CD4-positive, alpha-beta T cell treated with Interleukin-17A for 4 hours (primary cell): ENCODE results near the gene ENDOU.

Source experiments
- DNase-seq: peaks from one replicate; pipeline ENCODE4 v3.0.0-alpha.2; 2020; ENCODE audit warnings: mixed read lengths

The ENDOU gene

DNA sequence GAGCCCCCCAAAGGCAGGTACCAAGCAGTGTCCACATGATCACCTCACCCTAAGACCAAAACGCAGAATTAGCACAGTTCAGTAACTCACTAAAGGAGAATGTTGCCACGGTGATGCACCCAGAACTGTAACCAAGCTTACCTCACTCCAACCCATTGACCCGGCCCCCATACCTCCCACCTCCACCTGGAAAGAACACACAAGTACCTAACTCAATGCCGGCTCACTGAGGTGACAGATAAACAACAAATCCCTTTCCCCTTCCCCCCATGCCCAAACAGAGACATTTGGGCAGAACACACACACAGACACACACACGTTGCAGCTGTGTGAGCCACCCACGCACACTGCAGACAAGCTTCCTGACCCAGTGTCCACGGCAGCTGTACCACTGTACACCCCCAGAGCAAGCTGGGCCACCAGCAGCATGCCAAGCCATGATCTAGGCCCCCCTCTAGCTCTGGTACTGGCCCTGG lies 32.1 kb upstream of the ENDOU start:
- DNase-seq = no peak

DNA sequence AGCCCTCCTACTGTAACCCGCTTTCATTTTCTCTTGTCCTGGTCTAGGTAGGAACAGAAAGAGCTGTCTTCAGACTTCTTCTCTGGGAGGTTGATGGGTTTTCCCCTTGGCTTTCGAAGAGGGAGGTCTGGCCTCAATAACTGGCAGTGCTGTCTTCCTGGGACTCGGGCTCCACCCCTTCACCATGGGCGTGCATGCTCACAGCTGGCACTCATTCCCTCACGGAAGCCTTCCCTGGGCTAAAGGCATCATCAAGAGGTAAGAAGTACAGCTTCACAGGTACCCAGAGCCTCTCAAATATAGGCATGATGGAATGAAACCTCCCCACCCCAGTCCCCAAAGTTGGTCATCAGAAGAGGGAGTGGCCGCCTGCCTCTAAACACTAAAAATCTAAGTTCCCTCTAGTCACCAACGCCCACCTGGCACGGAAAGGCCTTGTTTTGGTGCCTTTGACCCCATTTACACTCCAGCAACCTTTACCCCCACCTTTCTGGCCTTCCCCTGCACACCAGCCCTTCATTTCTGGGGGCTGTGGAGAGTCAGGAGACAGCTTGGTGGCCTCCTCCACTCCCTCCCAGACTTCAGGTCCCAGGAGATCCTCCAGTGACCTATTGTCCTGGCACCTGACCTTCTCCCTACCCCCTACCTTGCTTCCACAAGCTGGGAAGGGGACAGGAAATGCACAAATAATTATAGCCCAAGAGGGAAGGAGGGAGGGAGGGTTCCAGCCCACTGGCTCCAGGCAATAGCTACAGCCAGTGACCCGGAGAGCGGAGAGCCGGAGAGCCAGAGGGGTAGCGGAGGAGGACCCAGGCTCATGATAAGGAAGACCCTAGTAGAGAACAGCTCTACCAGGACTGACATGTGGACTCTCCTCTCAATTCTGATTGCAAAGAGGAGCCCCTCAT lies 30.6 kb upstream of the ENDOU start:
- DNase-seq = no peak

- no peak for DNase-seq
Observed at GRCh38 chr12:47754881-47755280, 29.6 kb upstream of the ENDOU start.

DNA sequence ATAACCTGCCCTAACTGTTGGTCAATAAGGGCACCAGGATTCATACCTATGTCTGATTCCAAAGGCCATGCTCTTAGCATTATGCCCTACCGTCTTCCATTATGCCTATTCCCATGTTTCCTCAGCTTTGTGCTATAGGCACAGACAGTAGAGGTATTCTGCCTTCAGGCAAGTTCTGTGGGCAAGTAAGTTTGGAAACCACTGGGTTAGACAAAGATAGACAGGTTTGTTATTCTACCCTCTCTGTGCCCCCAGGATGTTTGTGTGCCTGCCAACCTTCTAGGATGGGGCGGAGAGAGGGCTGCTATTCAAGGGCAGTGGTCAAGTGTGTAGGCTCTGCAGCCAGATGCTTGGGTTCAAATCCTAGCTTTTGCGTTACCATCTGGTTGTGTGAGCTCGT lies 28.8 kb upstream of the ENDOU start:
- no peak for DNase-seq

DNA sequence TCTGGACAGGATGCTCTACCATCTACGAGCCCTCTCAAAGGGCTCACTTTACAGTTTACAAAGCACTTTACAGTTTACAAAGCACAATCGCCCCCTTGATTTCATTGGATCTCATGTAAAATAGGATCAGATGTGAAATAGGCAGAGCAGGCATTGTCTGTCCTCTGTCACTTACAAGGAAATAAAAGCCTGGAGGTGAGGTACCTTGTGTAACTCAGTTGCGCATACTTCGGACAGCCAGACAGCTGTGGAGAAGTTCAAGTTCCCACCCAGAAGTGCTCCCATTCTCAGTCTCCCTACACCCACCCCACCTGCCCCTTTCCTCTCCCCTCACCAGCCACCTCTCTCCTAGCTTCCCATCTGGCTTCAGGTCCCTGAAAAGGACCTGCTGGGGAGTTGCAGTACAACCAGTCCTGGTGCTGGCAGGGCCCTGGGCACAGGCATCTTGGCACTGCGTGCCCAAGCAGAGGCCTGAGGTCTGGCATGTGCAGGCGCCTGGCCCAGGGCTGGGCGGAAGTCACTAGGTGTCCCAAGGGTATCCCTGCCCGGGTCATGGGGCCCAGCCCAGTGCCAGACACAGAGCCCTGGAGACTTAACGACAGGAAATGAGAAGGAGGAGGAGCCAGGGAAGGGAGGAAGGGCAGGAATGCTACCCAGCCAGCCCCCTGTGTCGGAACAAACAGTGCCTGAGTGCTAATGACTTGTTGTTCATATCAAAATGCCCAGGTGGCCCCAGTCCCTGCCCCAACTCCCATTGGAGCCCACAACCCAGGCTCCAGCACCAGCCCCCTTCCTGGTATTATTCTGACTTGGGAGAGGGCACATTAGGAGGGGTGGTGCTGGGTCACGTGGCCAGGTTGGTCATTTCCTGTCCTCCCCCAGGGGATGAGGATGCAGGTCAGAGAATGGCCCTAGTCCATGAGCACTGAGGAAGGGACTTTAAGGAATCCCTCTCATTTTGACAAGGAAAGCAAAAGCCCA lies 28.0 kb upstream of the ENDOU start:
- DNase-seq = no peak

DNA sequence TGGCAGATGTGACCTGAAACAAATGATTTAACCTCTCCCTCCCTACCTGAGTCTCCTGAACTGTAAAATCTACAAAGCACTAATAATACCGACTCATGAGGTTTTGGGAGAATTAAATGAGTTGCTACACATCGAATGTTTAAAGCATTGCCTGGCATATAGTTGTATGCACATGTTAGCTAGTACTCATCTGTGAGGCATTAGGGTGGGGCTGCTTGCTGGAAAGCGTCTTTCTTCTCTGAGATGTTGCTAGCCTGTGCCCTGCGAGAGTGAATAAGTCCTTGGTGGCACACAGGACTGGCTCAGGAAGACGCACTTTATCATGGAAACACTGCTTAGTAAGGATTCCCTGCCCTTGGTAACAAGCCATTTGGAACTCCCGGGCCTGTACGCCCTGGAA lies 27.3 kb upstream of the ENDOU start:
- DNase-seq = no peak

- no peak for DNase-seq
Observed at GRCh38 chr12:47752121-47752520, 26.8 kb upstream of the ENDOU start.

- no peak for DNase-seq
Observed at GRCh38 chr12:47751561-47751960, 26.3 kb upstream of the ENDOU start.

DNA sequence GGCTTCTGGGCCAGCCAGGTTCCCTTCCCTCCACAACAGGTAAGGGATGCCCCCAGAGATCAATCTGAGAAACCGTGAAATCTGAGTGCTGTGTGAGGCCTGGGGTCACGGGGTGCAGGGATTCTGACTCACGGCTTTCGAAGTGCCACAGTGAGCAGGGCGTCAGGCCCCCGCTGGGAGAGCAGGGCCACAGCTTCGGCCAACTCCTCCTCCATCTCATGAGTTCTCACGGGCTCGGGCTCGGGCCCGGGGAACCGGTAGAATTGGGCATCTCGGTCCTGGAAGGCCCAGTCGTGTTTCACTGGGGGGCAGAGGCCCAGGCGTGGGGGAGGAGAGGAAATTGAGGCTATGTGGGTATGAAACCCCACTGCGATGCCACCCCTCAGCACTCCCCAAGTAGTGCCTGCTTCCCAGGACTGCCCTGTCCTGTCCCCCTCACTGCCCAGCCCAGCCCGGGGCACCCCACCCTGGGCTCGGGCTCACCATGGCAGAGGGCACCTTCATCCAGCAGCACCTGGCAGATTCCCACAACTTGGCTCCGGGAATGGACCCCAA lies 25.7 kb upstream of the ENDOU start:
- no peak for DNase-seq

- no peak for DNase-seq
Observed at GRCh38 chr12:47750229-47750798, 25.0 kb upstream of the ENDOU start.

DNA sequence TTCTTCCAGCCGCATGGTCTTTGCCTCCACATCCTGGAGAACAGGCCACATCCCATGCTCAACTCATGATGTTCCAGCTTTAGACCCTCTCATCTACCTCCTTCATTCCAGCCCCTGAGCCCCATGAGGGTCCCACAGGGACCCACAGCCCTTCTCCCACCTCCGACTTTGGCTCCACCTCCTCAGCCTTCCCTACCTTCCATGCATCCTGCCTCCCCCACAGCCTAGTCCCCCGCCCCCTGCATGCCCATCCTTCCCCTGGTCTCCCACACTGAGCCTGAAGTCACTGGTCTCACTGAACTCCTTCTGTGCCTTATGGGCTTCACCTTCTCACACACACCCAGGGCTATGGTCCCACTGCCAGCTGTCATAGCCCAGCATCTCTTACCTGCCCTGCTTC lies 23.6 kb upstream of the ENDOU start:
- no peak for DNase-seq

GRCh38 chr12:47748507-47748828 lies 23.2 kb upstream of the ENDOU start:
- no peak for DNase-seq

- DNase-seq = no peak
Observed at GRCh38 chr12:47747596-47748506, 22.6 kb upstream of the ENDOU start.

DNA sequence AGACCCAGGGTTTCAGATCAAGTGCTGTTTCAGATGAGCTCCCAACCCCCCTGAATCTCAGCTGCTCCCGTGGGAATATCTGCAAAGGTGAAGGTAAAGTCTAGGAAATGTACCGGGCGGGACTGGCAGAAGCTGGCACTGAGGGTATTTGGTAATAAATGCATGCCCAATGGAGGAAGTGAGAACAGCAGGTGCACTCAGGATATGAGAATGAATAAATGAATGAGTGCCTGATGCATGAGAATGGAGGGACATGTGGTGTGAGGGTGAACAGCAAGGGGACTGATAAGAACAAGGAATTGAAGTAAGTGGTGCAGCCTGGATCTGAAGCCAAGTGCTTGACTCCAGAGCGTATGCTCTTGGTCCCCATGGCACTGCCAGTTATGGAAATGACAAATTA lies 21.8 kb upstream of the ENDOU start:
- no peak for DNase-seq

DNA sequence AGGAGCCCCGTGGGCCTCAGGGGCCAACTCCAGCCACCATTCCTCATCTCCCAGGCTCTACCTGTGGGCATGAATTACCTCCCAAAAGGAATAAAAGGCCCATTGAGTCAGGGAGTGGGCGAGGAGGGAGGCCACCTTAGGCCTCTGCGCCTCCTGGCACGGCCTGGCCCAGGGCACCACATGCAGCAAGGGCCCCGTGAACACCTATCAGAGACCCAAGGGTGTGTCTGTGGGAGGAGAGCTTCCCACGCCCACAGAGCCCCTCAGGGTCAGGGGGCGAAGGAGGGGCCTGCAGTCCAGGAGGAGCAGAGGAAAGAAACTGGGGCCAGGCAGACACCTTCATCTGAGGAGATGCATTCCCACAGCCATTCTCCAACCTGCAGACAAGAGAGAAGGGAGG lies 21.2 kb upstream of the ENDOU start:
- DNase-seq = no peak

- no peak for DNase-seq
Observed at GRCh38 chr12:47746073-47746472, 20.8 kb upstream of the ENDOU start.

DNA sequence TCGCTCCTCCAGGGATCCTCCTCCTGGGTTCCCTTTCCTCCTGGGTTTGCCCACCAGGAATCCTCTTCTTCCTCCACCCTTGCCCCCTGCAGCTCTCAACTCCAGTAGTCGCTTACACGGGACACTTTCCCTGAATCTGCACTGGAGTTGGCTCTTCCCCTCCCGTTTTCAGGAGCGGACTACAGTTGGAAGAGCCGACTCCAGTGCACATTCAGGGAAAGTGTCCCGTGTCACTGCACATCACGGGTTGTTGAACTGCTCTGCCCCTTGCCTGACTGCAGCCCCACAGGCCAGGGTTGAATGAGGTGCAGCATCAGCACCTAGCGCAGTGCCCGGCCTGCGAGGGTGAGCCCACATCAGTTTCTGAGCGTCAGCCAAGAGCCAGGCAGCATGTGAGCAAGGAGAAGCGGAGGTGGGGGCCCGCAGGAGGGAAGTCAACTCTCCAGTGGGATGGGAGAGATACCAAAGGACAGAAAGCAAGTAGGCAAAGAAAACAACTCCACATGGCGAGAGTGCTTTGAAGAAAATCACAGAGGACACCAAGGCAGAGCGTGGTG lies 20.3 kb upstream of the ENDOU start:
- no peak for DNase-seq

- no peak for DNase-seq
Observed at GRCh38 chr12:47744778-47745436, 19.6 kb upstream of the ENDOU start.

DNA sequence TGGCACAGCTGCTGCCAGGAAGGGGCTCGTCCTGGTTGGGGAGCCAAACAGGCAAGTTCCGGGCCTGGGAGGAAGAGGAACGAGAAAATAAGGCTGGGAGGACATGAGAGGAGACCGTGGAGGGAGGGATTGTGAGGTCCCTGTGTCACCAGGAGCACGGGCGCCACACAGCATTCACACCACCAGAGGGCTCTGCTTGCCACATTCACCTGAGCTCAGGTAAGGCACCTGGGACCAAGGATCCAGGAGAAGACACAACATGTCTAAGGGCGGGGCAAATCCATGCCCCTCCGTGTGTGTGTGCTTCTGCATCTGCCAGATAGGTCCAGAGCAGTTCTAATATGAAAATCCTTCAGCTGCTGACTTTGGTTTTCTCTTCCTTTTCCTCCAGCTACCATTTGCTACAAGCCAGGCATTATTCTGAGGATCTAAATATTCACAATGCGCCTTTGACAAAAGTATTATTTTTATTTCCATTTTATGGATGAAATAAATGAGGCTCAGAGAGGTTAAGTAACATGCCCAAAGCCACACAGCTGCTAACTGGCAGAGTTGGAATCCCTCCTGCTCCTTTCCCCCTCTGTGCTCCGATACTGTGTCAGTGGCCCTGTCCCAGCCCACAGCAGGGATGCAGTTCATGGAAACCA lies 18.8 kb upstream of the ENDOU start:
- peak; percentile 83 for DNase-seq

- no peak for DNase-seq
Observed at GRCh38 chr12:47743311-47743860, 18.1 kb upstream of the ENDOU start.
